Renal cortex interstitium (tissue), 11 donors: Measurements from ENCODE around the gene ZNF778. TPM values are rescaled to one million over a fixed set of nuclear protein-coding genes. Genes with fewer than 3 reads are reported as not detected.

Experiments
- DNase-seq, 11 donors: peaks; one replicate each; pipeline ENCODE4 v3.0.0-alpha.2; 2013; ENCODE audit warnings: low read depth in 9 of 11, low spot score in 4 of 11; ENCODE audit errors: extremely low read depth in 1 of 11
- polyA plus RNA-seq, 3 donors: library from polyadenylated mRNA; unstranded; fragments of 120-200 nt; gene quantifications; one replicate each; pipeline ENCODE4 v1.2.1, GENCODE V29; 2013; ENCODE audit not compliant: insufficient read length in 3 of 3

ZNF778 gene
- polyA plus RNA-seq, 3 donors, result 6.7 to 8.4 (median 6.9) TPM

- no peak for DNase-seq
Measured at GRCh38 chr16:89280546-89281188, 63.2 kb downstream of the ZNF778 start.

- no peak for DNase-seq
Measured at GRCh38 chr16:89281189-89281577, 63.7 kb downstream of the ZNF778 start.

GRCh38 chr16:89281829-89282228, 64.3 kb downstream of the ZNF778 start:
- DNase-seq, result no peak

- DNase-seq, result no peak
Measured at GRCh38 chr16:89282523-89282922, 65.0 kb downstream of the ZNF778 start.

- no peak for DNase-seq
Measured at GRCh38 chr16:89283449-89283848, 65.9 kb downstream of the ZNF778 start.

GRCh38 chr16:89285381-89285780, 67.9 kb downstream of the ZNF778 start:
- no peak for DNase-seq

- DNase-seq, result no peak
Measured at GRCh38 chr16:89286096-89286495, 68.6 kb downstream of the ZNF778 start.

Other genes starting within 250 kb of the ZNF778 start
- 1 to 10 TPM; 2.6 to 5.5 (median 2.7) TPM for gene CBFA2T3, start 240.5 kb upstream of the ZNF778 start, polyA plus RNA-seq
- gene ACSF3, start 123.9 kb upstream of the ZNF778 start, polyA plus RNA-seq, result 10 to 100 TPM; 29.7 to 38.0 (median 30.8) TPM
- 1 to 10 TPM; 1.5 to 5.0 (median 2.9) TPM for gene CDH15, start 46.0 kb upstream of the ZNF778 start, polyA plus RNA-seq
- under 1 TPM; 0.26 to 0.75 (median 0.39) TPM for gene SLC22A31, start 17.2 kb upstream of the ZNF778 start, polyA plus RNA-seq